ENCODE measurements around the gene SRBD1. TPM values are rescaled to one million over a fixed set of nuclear protein-coding genes. Genes with fewer than 3 reads are reported as not detected.

The SRBD1 gene
- total RNA-seq, 1 donor: 22.4 TPM

DNA sequence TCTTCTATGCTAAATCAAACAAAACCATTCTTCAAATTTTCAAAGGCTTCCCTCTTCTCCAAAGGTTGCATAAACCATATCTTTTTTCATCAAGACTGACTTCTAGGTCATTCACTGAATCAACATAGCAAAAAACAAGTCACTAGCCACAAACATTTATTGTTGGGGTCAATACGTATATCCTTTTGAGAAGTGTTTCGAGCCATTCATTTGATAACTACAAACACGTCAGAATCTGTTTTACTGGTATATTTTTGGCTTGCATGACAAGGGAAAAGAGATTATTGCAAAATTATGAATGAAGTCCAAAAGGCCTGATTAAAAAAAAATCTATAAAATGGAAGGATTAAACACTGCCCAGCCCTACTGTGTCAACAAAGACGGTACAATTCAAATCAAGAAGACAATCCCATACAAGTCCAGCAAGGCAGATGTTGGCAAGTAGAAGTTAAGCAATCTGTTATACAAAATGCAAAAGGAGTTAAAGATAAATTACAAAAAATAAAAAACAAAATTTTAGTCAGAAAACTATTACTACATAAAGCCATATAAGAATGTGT, 222.4 kb downstream of the SRBD1 start:
- TF ChIP-seq, protein P1, sequence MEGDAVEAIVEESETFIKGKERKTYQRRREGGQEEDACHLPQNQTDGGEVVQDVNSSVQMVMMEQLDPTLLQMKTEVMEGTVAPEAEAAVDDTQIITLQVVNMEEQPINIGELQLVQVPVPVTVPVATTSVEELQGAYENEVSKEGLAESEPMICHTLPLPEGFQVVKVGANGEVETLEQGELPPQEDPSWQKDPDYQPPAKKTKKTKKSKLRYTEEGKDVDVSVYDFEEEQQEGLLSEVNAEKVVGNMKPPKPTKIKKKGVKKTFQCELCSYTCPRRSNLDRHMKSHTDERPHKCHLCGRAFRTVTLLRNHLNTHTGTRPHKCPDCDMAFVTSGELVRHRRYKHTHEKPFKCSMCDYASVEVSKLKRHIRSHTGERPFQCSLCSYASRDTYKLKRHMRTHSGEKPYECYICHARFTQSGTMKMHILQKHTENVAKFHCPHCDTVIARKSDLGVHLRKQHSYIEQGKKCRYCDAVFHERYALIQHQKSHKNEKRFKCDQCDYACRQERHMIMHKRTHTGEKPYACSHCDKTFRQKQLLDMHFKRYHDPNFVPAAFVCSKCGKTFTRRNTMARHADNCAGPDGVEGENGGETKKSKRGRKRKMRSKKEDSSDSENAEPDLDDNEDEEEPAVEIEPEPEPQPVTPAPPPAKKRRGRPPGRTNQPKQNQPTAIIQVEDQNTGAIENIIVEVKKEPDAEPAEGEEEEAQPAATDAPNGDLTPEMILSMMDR (IDR thresholded peaks at IDR 0.05; ENCODE audit: insufficient read depth, low read length): no peak
- no peak overlapping the region for H3K4me3 ChIP-seq (ENCODE audit: low read depth, low read length)
- DNase-seq (ENCODE audit: low read depth): no peak

DNA sequence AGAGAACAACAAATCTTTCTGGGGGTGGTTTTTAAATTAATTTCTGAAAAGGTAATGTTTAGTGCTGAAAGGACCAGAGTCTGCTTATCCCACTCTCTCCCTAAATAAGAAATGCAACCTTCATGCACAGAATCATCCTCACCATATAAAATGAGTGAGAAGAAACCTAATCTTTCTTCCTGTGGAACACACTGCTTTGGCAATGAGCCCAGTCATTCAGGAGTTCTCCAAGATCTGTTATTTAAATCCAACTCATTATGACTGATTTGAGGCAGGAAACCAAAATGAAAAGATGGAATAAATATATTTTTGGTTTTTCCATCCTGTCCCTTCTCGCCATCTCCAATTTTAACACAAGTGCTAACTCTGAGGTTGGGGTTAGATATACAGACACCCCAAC, 228.3 kb downstream of the SRBD1 start:
- H3K4me3 ChIP-seq (ENCODE audit: low read depth, low read length): no peak overlapping the region
- peak; percentile 71 for DNase-seq (ENCODE audit: low read depth)
- TF ChIP-seq, protein P1 (IDR thresholded peaks at IDR 0.05; ENCODE audit: insufficient read depth, low read length): no peak

DNA sequence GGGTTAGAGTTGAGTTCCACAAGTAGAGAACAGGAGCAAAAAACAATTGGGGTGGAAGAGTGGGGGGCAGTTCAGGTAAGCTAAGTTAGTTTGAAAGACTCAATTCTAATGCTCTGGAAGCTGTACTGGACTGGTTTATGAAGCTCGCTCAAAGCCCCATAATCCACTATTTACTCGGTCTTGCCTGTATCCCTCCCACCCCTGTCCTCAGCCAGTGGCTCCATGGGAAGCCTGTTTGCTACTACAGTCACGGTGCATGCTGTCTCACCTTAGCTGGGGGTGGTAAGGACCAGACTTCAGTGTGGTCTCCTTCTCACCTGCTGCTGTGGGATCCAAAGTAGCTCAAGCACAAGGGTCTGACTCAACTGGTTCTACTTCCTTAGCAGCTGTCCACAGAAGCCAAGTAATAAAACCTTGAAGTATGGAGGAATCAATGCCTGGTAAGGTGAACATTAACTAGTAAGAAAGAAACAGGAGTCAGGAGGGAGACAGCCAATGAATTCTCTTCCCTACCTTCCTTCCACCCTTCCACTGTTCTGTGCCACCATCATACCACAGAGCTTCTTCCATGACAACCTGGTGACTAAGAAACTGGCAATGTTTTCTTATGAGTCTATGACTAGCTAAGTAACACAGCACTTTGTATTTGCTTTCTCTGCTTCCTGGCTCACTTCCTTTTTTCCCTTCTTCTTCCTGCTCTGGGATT, 230.8 kb downstream of the SRBD1 start:
- TF ChIP-seq, protein P1 (IDR thresholded peaks at IDR 0.05; ENCODE audit: insufficient read depth, low read length): no peak
- DNase-seq (ENCODE audit: low read depth): peak; percentile 47
- H3K4me3 ChIP-seq (ENCODE audit: low read depth, low read length): no peak overlapping the region

DNA sequence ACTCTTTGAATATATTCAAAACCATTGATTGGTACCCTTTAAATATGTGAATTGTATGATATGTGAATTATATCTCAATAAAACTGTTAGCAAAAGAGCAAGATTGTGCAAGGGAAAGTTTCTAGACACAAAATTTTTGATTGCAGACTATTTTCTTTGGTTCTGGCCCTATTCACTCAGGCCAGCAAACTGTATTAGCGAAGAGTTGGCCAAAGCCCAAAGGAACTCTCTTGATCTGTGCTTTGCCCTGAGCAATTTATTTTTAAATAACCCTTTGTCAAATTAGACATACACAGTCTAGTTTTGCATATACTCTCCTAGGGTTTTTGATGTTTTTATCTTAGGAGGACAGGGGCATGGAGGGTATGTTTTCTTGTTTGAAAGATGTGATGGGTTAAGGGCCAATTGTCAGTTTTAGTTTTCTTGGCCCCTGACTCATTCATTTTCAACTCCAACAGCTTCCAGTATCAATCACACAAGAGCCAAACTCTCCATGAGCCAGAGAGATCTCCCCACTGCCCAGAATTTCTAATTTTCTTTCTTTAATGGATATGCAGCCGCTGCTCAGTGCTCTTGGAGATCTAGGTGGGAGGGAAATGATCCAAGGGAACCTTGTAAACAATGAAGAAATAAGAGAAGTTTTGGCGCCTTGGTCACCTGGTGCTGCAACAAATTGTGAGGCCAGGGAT, 231.5 kb downstream of the SRBD1 start:
- DNase-seq (ENCODE audit: low read depth): peak; percentile 73
- TF ChIP-seq, protein P1 (IDR thresholded peaks at IDR 0.05; ENCODE audit: insufficient read depth, low read length): no peak
- H3K4me3 ChIP-seq (ENCODE audit: low read depth, low read length): no peak overlapping the region

DNA sequence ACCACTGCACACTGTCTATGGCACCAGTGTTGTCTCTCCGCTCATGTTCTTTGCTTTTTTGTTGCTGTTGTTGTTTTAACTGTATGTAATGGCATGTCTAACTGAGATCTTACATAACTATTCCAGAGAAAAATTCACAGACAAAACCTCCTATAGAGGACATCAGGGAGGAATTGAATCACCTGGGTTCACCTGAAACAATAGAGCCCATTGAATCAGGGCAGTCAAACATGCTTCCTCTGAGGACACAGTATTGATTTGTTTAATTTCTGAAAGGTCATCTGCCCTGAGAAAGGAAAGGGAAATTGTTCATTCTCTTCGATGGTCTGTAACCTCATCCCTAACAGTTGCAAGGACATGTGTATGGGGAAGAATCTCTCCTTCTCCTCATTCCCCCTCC, 237.5 kb downstream of the SRBD1 start:
- no peak overlapping the region for H3K4me3 ChIP-seq (ENCODE audit: low read depth, low read length)

DNA sequence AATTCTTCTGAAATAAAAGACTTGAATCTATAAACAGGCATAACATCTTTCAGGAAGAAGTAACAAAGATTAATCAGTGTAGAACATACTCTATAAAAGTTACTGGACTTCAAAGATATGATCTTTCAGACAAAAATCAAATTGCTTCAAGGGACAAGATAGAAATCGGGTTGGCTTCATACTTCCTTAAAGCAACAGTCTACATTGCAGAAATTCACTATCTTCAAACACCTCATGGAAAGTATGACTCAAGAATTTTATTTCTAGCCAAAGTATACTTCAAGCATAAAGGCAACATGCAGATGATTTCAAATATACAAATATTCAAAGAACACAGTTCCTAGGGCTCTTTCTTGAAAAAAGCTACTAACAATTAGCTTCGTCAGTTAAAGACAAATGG, 240.7 kb downstream of the SRBD1 start:
- no peak overlapping the region for H3K4me3 ChIP-seq (ENCODE audit: low read depth, low read length)
- peak; percentile 77 for DNase-seq (ENCODE audit: low read depth)
- TF ChIP-seq, protein P1 (IDR thresholded peaks at IDR 0.05; ENCODE audit: insufficient read depth, low read length): no peak

More for the DNA sequence above, 237.5 kb downstream of the SRBD1 start:
- TF ChIP-seq, protein P1 (IDR thresholded peaks at IDR 0.05; ENCODE audit: insufficient read depth, low read length): no peak
- DNase-seq (ENCODE audit: low read depth): no peak

Data from fibroblast of the aortic adventitia (primary cell).